ENCODE results near the gene TMEM45A. TPM values are rescaled to one million over a fixed set of nuclear protein-coding genes. Genes with fewer than 3 reads are reported as not detected.

TMEM45A gene
- total RNA-seq, 1 experiment from 2014 or later = 0.73 TPM

GRCh38 chr3:100600181-100601042, 108.0 kb downstream of the TMEM45A start:
- Mint-ChIP-seq H3K36me3 (ENCODE audit: insufficient read depth, unreplicated experiment) (no peaks in the 10 kb centered on the region), H3K27ac (ENCODE audit: unreplicated experiment) (peak overlapping the region; percentile 83), H3K9me3 (ENCODE audit: low read depth, unreplicated experiment) (peaks cover 5% of the 10 kb centered on the region), H3K4me3 (ENCODE audit: low read depth, unreplicated experiment) (no peak overlapping the region), H3K4me1 (ENCODE audit: low read depth, unreplicated experiment) (peaks cover 52% of the 10 kb centered on the region), H3K27me3 (ENCODE audit: unreplicated experiment) (no peaks in the 10 kb centered on the region)
- CTCF ChIA-PET = interaction anchor here (1.1 to 2.4 kb wide), 3 partner anchors 35 to 137 kb away, joined by 5 to 15 read pairs (median 11); no protein-coding TSS in a partner anchor
- intact Hi-C loops (cut with micrococcal nuclease; ENCODE audit: unreplicated experiment) = no loop called here
- peak; percentile 48 for DNase-seq
- no peak for TF ChIP-seq CTCF (IDR thresholded peaks at IDR 0.05; ENCODE audit: unreplicated experiment)
- BruUV-seq (replicated peaks) = no TSS peak

DNA sequence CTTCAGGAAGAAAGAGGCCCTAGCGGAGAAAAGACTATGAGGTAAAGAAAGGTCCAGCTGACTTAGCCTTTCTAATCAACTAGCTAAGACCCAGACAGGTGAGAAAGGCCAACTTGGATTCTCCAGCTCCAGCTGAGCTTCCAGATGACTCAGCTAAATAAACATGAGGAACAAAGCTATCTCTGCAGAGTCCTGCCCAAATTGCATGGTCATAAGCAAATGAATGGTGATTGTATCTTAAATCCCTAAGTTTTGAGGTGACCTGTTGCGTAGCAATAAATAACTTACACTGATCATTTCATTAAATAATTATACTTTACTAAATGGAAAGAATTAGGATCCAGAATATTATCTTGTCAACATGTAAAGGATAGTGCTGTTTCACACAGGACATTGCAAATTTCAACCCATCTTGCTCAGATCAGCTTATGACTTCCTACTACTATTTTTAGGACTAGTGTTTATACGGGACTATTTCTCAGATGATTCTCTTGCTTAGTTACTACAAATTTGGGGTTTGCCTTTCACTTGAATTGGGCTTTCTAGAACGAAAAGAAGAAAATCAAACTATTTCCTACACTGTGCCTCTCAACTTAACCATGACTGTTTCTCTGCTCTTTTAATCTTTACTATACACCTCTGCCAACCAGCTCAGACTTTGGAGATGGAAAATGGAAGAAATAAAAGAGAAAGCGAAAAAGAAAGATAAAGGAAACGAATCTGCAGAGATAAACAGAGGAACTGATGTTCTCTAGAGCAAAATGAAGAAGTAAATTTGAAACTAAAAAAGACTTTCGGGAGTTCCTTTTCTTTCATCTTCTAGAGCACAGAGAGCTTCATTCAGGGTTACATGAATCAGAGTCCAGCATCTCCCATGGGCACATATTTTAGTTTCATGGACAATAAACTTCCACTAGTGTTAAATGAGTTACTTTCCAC, 110.4 kb downstream of the TMEM45A start:
- no TSS peak for BruUV-seq (replicated peaks)
- Mint-ChIP-seq H3K4me1 (ENCODE audit: low read depth, unreplicated experiment) (peaks cover 62% of the 10 kb centered on the region), H3K36me3 (ENCODE audit: insufficient read depth, unreplicated experiment) (no peaks in the 10 kb centered on the region), H3K9me3 (ENCODE audit: low read depth, unreplicated experiment) (peaks cover 4% of the 10 kb centered on the region), H3K27ac (ENCODE audit: unreplicated experiment) (peak overlapping the region; percentile 60), H3K4me3 (ENCODE audit: low read depth, unreplicated experiment) (peak overlapping the region; percentile 49), H3K27me3 (ENCODE audit: unreplicated experiment) (no peaks in the 10 kb centered on the region)
- CTCF ChIA-PET = interaction anchor here (0.8 to 3.4 kb wide), 6 partner anchors 11 to 201 kb away, joined by 4 to 33 read pairs (median 14); partner anchors contain the start of genes LNP1 and TOMM70
- TF ChIP-seq CTCF (IDR thresholded peaks at IDR 0.05; ENCODE audit: unreplicated experiment) = no peak
- DNase-seq = no peak
- intact Hi-C loops (cut with micrococcal nuclease; ENCODE audit: unreplicated experiment) = loop anchor here (2.0 kb wide), 2 partner anchors 32 to 108 kb away; no protein-coding TSS in a partner anchor

DNA sequence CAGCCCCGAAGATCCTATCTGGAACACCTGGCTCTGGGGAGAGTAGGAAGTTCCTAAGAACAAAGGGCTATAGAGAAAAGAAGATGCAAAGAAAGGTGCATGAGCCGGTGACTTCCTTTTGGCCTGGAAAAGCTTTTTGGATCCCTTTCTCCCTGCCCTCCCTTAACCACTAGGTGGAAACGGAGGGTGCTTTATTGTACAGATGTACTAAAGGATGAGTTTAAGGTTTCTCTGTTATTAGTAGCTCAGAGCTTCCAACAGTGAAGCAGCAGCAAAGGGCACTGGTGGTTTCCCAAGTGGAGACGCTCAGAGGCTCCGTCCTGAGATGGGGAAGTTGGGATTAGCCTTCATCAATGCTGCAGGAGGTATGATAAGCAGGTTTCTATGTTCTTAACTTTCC, 111.0 kb downstream of the TMEM45A start:
- peak; percentile 38 for TF ChIP-seq CTCF (IDR thresholded peaks at IDR 0.05; ENCODE audit: unreplicated experiment)
- CTCF ChIA-PET = interaction anchor here (0.8 to 3.4 kb wide), 6 partner anchors 10 to 202 kb away, joined by 4 to 33 read pairs (median 14); partner anchors contain the start of genes LNP1 and TOMM70
- BruUV-seq (replicated peaks) = no TSS peak
- peak overlapping the region; percentile 49 for H3K4me3 Mint-ChIP-seq (ENCODE audit: low read depth, unreplicated experiment)
- H3K27ac Mint-ChIP-seq (ENCODE audit: unreplicated experiment) = peak overlapping the region; percentile 60
- no peaks in the 10 kb centered on the region for H3K27me3 Mint-ChIP-seq (ENCODE audit: unreplicated experiment)
- H3K4me1 Mint-ChIP-seq (ENCODE audit: low read depth, unreplicated experiment) = peaks cover 62% of the 10 kb centered on the region
- peak; percentile 38 for DNase-seq
- peaks cover 2% of the 10 kb centered on the region for H3K9me3 Mint-ChIP-seq (ENCODE audit: low read depth, unreplicated experiment)
- H3K36me3 Mint-ChIP-seq (ENCODE audit: insufficient read depth, unreplicated experiment) = no peaks in the 10 kb centered on the region
- intact Hi-C loops (cut with micrococcal nuclease; ENCODE audit: unreplicated experiment) = loop anchor here (2.0 kb wide), 2 partner anchors 31 to 107 kb away; no protein-coding TSS in a partner anchor

DNA sequence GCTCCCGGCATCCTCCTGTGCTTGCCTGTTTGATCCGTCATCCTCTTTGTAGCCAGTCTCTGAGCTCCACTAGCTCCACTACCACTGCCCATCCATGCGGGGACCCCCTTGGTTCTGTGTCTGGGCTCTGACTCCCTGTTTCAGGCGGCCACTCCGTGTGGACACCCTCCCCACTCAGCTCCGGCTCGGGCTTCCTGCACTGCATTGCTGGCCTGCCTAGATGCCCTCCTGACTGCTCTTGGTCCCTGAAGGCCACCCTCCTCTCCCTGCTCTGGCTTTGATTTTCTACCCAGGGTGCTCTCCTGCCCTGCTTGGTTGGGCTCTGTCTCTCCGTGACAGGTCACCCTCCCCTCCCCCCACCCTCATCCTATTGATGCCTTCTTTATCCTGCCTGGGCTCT, 112.9 kb downstream of the TMEM45A start:
- no peak for DNase-seq
- no peak overlapping the region for H3K4me3 Mint-ChIP-seq (ENCODE audit: low read depth, unreplicated experiment)
- no TSS peak for BruUV-seq (replicated peaks)
- no peak overlapping the region for H3K27ac Mint-ChIP-seq (ENCODE audit: unreplicated experiment)
- TF ChIP-seq CTCF (IDR thresholded peaks at IDR 0.05; ENCODE audit: unreplicated experiment) = no peak
- H3K9me3 Mint-ChIP-seq (ENCODE audit: low read depth, unreplicated experiment) = no peaks in the 10 kb centered on the region
- peaks cover 65% of the 10 kb centered on the region for H3K4me1 Mint-ChIP-seq (ENCODE audit: low read depth, unreplicated experiment)
- intact Hi-C loops (cut with micrococcal nuclease; ENCODE audit: unreplicated experiment) = no loop called here
- H3K27me3 Mint-ChIP-seq (ENCODE audit: unreplicated experiment) = no peaks in the 10 kb centered on the region
- H3K36me3 Mint-ChIP-seq (ENCODE audit: insufficient read depth, unreplicated experiment) = peaks cover under 1% of the 10 kb centered on the region
- CTCF ChIA-PET = no interaction called here

All from Calu3 (cell line).